GM19328 (cell line): ENCODE data around the gene CKLF.

Experiments used
- ATAC-seq: cut with Tn5 transposase; IDR thresholded peaks from one replicate; pipeline ENCODE4 v1.9.1; 2021; ENCODE audit warnings: mild to moderate bottlenecking, moderate library complexity; ENCODE audit not compliant: unreplicated experiment

Gene CKLF

GRCh38 chr16:66517586-66518263 is 34.7 kb upstream of the CKLF start:
- ATAC-seq, result no peak

GRCh38 chr16:66519482-66520373 is 32.6 kb upstream of the CKLF start:
- ATAC-seq, result no peak

GRCh38 chr16:66520406-66521170 is 31.8 kb upstream of the CKLF start:
- no peak for ATAC-seq

- no peak for ATAC-seq
These were observed 31.1 kb upstream of the CKLF start for GRCh38 chr16:66521252-66521713.

GRCh38 chr16:66521951-66522771 is 30.2 kb upstream of the CKLF start:
- peak; percentile 44 for ATAC-seq

GRCh38 chr16:66522816-66523590 is 29.4 kb upstream of the CKLF start:
- no peak for ATAC-seq

GRCh38 chr16:66523861-66524354 is 28.5 kb upstream of the CKLF start:
- no peak for ATAC-seq

GRCh38 chr16:66524601-66525164 is 27.7 kb upstream of the CKLF start:
- ATAC-seq, result peak; percentile 52

GRCh38 chr16:66525396-66526180 is 26.8 kb upstream of the CKLF start:
- ATAC-seq, result no peak

GRCh38 chr16:66528294-66528693 is 24.1 kb upstream of the CKLF start:
- ATAC-seq, result no peak

GRCh38 chr16:66529475-66529874 is 22.9 kb upstream of the CKLF start:
- ATAC-seq, result no peak

GRCh38 chr16:66534376-66534799 is 18.0 kb upstream of the CKLF start:
- no peak for ATAC-seq

- no peak for ATAC-seq
These were observed 15.9 kb upstream of the CKLF start for GRCh38 chr16:66536525-66536924.

- ATAC-seq, result no peak
These were observed 15.1 kb upstream of the CKLF start for GRCh38 chr16:66537236-66537635.

GRCh38 chr16:66538910-66539309 is 13.5 kb upstream of the CKLF start:
- no peak for ATAC-seq

- peak; percentile 51 for ATAC-seq
These were observed 12.5 kb upstream of the CKLF start for GRCh38 chr16:66539623-66540469.
